HG03575 (cell line): ENCODE measurements around the gene EIF2A.
"Not testable (repeated sequence)": the region's sequence is repeated elsewhere in the genome, so short reads cannot be mapped to it uniquely, and the experiment has no call there.

Experiments
- ATAC-seq: cut with Tn5 transposase; IDR thresholded peaks from one replicate; pipeline ENCODE4 v1.9.1; 2021; ENCODE audit not compliant: unreplicated experiment, insufficient number of reproducible peaks, low FRiP score; ENCODE audit errors: extremely low read depth

EIF2A gene

GRCh38 chr3:150622955-150623354 lies 76.4 kb downstream of the EIF2A start:
- ATAC-seq: not testable (repeated sequence)

- ATAC-seq: no peak
These were observed 77.4 kb downstream of the EIF2A start for GRCh38 chr3:150623945-150624344.

- ATAC-seq: no peak
These were observed 79.8 kb downstream of the EIF2A start for GRCh38 chr3:150626148-150626930.

GRCh38 chr3:150627557-150627956 lies 81.0 kb downstream of the EIF2A start:
- ATAC-seq: no peak

GRCh38 chr3:150631515-150632221 lies 85.1 kb downstream of the EIF2A start:
- ATAC-seq: no peak

- ATAC-seq: no peak
These were observed 88.5 kb downstream of the EIF2A start for GRCh38 chr3:150635076-150635475.

- no peak for ATAC-seq
These were observed 88.9 kb downstream of the EIF2A start for GRCh38 chr3:150635526-150635925.
